Tibial nerve (tissue), 4 donors: Measurements from ENCODE around the gene SBK2. TPM values are rescaled to one million over a fixed set of nuclear protein-coding genes. Genes with fewer than 3 reads are reported as not detected.
A peak's percentile ranks its signal among the peaks of the same experiment; 100 is the strongest.

Experiments used
- DNase-seq, 2 donors: peaks; one replicate each; pipeline ENCODE4 v3.0.0-alpha.2; 2019; ENCODE audit warnings: low spot score in 2 of 2
- H3K27ac ChIP-seq, 4 donors: fragments of 200-600 bp; sonication (generic) in 3 of 4; one replicate each; pipeline ENCODE4 v1.5.1; 2017 to 2019; ENCODE audit warnings: mild to moderate bottlenecking in 1 of 4
- H3K27me3 ChIP-seq, 2 donors: fragments of 200-600 bp; sonication (generic) in 1 of 2; one replicate each; pipeline versions ENCODE4 v1.5.1 to v1.6.0; 2017 to 2019
- H3K36me3 ChIP-seq, 3 donors: fragments of 200-600 bp; sonication (generic); one replicate each; pipeline ENCODE4 v1.5.1; 2018 to 2019
- H3K4me1 ChIP-seq, 4 donors: fragments of 200-600 bp; sonication (generic) in 3 of 4; one replicate each; pipeline ENCODE4 v1.5.1; 2017 to 2019
- H3K4me3 ChIP-seq, 4 donors: fragments of 200-600 bp; sonication (generic) in 3 of 4; one replicate each; pipeline ENCODE4 v1.5.1; 2017 to 2019; ENCODE audit warnings: mild to moderate bottlenecking in 1 of 4, moderate library complexity in 1 of 4
- H3K9me3 ChIP-seq, 4 donors: fragments of 200-600 bp; sonication (generic) in 3 of 4; one replicate each; pipeline ENCODE4 v1.5.1; 2017 to 2019
- CTCF ChIP-seq, 5 experiments: fragments of 200-600 bp in 3 of 5; fragments of 450-650 bp in 2 of 5; sonication (generic) in 3 of 5; IDR thresholded peaks; one replicate each; pipeline ENCODE4 v1.5.1; 2016 to 2019; ENCODE audit warnings: antibody characterized with exemption in 5 of 5, mild to moderate bottlenecking in 3 of 5, moderate library complexity in 2 of 5
- EP300 ChIP-seq, 2 donors: sonication (generic); formaldehyde crosslinking; IDR thresholded peaks; one replicate each; pipeline ENCODE4 v1.6.1; 2017; ENCODE audit warnings: antibody characterized with exemption in 2 of 2, mild to moderate bottlenecking in 1 of 2
- POLR2A ChIP-seq, 2 donors: fragments of 450-650 bp; IDR thresholded peaks; one replicate each; pipeline ENCODE4 v1.6.1; 2017; ENCODE audit warnings: antibody characterized with exemption in 2 of 2, mild to moderate bottlenecking in 2 of 2, moderate library complexity in 2 of 2
- WGBS, 2 donors: methylation state at CpG; one replicate each; pipeline ENCODE4 v1.1.5; 2018; 5-methylcytosine and 5-hydroxymethylcytosine counted together
- total RNA-seq, 4 donors: library from RNA; depleted of rRNA; stranded (reverse); fragments of >200 nt; gene quantifications; one replicate each; pipeline ENCODE4 v1.1.0, GENCODE V29; 2016

The SBK2 gene
- total RNA-seq, 4 donors from 2014 or later: not detected

DNA sequence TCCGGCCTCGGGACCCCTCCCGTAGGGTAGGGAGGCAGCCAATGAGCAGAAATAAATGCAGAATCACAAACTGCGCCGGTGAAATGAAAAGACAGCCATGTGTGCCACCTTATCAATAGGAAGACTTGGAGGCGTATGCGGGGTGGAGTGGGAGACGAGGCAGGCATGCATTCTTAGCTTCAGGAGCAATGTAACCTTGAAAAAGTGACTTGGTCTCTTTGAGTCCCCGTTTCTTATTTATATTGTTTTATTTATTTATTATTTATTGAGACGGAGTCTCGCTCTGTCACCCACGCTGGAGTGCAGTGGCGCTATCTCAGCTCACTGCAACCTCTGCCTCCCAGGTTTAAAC lies 32.7 kb downstream of the SBK2 start:
- TF ChIP-seq EP300 (IDR thresholded peaks at IDR 0.05) (no peak), POLR2A (IDR thresholded peaks at IDR 0.05) (no peak), CTCF (IDR thresholded peaks at IDR 0.05) (no peak)
- Histone ChIP-seq H3K9me3 (no peaks in the 10 kb centered on the region), H3K27me3 (no peaks in the 10 kb centered on the region), H3K4me1 (peaks cover 0 to 11% (median 2%) of the 10 kb centered on the region in 4 donors), H3K27ac (peak overlapping the region in 1 of 4 donors; percentile 81), H3K4me3 (peak overlapping the region in 3 of 4 donors; percentile 30 to 56 (median 48)), H3K36me3 (peaks cover 0 to 25% (median 0%) of the 10 kb centered on the region in 3 donors)
- WGBS, 2 donors: 31 to 35% methylated on average over 13 of the region's 13 CpGs
- no peak for DNase-seq

- peaks cover 0 to 25% (median 0%) of the 10 kb centered on the region in 3 donors for H3K36me3 ChIP-seq
- H3K27ac ChIP-seq: peak overlapping the region in 3 of 4 donors; percentile 58 to 84 (median 81)
- 13 to 15% methylated on average over 62 to 64 of the region's 64 CpGs for WGBS, 2 donors
- H3K4me3 ChIP-seq: peak overlapping the region; percentile 27 to 56 (median 39)
- H3K9me3 ChIP-seq: no peaks in the 10 kb centered on the region
- TF ChIP-seq EP300 (IDR thresholded peaks at IDR 0.05) (peak; percentile 57 to 59), CTCF (IDR thresholded peaks at IDR 0.05) (peak; percentile 98 to 99 (median 99)), POLR2A (IDR thresholded peaks at IDR 0.05) (no peak)
- no peaks in the 10 kb centered on the region for H3K27me3 ChIP-seq
- DNase-seq: peak; percentile 89
- H3K4me1 ChIP-seq: peaks cover 0 to 11% (median 2%) of the 10 kb centered on the region in 4 donors
Observed at GRCh38 chr19:55503502-55504251, 33.3 kb downstream of the SBK2 start.

DNA sequence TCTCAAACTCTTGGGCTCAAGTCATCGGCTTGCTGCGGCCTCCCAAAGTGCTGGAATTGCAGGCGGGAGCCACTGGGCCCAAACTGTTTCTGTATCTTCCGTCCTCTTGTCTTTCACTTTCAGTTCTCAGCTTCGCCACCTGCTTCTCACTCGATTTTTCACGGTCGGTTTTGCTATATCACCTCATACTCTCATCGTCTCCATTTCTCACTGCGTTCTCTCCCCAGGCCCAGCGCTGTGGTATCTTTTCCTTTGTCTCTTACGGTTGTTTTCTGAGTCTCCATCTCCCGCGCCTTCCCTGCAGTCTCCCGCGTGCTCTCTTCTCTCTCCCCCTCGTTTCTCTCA lies 33.8 kb downstream of the SBK2 start:
- no peak for DNase-seq
- TF ChIP-seq CTCF (IDR thresholded peaks at IDR 0.05): no peak
- TF ChIP-seq POLR2A (IDR thresholded peaks at IDR 0.05): no peak
- no peak for TF ChIP-seq EP300 (IDR thresholded peaks at IDR 0.05)
- H3K27me3 ChIP-seq: no peaks in the 10 kb centered on the region
- no peaks in the 10 kb centered on the region for H3K9me3 ChIP-seq
- peak overlapping the region in 1 of 4 donors; percentile 84 for H3K27ac ChIP-seq
- H3K4me3 ChIP-seq: peak overlapping the region in 1 of 4 donors; percentile 48
- peaks cover 0 to 25% (median 0%) of the 10 kb centered on the region in 3 donors for H3K36me3 ChIP-seq
- 88 to 91% methylated on average over 17 of the region's 17 CpGs for WGBS, 2 donors
- H3K4me1 ChIP-seq: peaks cover 0 to 11% (median 2%) of the 10 kb centered on the region in 4 donors

DNA sequence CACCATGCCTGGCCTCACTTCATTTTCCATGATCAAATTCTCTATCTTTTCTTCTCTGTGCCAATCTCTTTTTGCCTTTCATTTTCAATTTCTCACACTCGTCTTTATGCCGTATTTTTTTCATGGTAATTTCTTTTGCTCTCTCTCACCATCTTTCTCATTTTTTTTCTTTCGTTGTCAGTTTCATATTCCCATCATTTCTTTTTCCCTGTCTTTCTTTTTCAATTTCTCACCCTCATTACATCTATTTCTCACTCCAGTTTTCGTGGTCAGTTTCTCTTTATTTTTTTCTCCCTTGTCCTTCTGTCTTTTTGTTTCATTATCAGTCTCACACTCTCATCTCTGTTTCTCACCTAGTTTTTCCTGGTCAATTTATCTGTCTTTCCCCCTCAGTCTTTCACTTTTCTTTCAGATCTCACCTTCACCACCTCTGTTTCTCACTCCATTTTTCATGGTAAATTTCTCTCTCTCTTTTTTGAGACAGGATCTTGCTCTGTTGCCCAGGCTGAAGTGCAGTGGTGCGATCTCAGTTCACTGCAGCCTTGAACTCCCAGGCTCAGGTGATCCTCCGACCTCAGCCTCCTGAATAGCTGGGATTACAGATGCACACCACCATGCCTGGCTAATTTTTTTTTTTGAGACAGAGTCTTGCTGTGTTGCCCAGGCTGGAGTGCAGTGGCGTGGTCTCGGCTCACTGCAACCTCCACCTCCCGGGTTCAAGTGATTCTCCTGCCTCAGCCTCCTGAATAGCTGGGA lies 34.6 kb downstream of the SBK2 start:
- Histone ChIP-seq H3K27ac (no peak overlapping the region), H3K27me3 (no peaks in the 10 kb centered on the region), H3K4me1 (peaks cover 0 to 11% (median 2%) of the 10 kb centered on the region in 4 donors), H3K36me3 (peaks cover 0 to 25% (median 0%) of the 10 kb centered on the region in 3 donors), H3K4me3 (no peak overlapping the region), H3K9me3 (no peaks in the 10 kb centered on the region)
- 94 to 96% methylated on average over 9 of the region's 9 CpGs for WGBS, 2 donors
- no peak for DNase-seq
- TF ChIP-seq CTCF (IDR thresholded peaks at IDR 0.05) (no peak), EP300 (IDR thresholded peaks at IDR 0.05) (no peak)
